HG03196 (cell line): ENCODE measurements around the gene CDK19.
A peak's percentile ranks its signal among the peaks of the same experiment; 100 is the strongest.
"Not testable (repeated sequence)": the region's sequence is repeated elsewhere in the genome, so short reads cannot be mapped to it uniquely, and the experiment has no call there.

ENCODE experiments used
- ATAC-seq: cut with Tn5 transposase; IDR thresholded peaks from one replicate; pipeline ENCODE4 v1.9.1; 2021; ENCODE audit not compliant: unreplicated experiment

Gene CDK19

DNA sequence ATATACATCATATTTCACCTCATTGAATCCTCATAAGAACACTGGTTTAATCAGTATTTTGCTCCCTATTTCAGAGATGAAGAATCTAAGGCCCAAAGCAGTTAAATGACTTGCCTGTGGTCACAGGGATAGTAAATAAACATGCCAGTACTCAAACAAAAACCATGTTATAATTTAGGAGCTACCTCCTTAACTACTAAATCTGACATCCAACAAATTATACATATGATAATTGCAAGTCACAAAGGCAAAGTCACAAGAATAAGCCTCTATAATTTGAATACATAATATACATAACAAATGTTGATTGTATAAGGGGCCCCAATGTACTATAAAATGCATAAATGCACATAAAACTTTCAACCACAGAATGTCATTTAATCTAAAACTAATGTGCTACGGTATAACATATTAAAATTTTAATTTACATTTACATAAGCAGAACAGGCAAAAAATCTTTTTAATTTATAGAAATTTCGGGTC, 181.5 kb downstream of the CDK19 start:
- ATAC-seq: no peak

DNA sequence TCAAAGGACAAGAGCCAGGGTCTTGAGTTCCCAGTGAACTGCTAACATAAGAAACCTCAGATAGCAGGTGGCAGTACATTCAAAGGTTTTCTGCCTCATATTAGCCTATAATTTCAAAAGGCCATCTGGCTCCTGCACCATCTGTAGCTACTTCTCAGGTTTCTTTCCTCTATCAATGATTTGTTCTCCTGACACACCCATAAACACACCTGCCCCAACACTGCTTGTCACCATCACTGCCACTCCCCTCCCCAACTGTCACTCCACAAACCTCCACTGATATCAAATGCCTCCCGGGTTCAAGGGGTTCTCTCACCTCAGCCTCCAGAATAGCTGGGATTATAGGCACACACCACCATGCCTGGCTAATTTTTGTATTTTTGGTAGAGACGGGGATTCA, 186.1 kb downstream of the CDK19 start:
- ATAC-seq: no peak

GRCh38 chr6:110628330-110628729, 186.9 kb downstream of the CDK19 start:
- ATAC-seq: no peak

- no peak for ATAC-seq
Observed at GRCh38 chr6:110626442-110626841, 188.8 kb downstream of the CDK19 start.

DNA sequence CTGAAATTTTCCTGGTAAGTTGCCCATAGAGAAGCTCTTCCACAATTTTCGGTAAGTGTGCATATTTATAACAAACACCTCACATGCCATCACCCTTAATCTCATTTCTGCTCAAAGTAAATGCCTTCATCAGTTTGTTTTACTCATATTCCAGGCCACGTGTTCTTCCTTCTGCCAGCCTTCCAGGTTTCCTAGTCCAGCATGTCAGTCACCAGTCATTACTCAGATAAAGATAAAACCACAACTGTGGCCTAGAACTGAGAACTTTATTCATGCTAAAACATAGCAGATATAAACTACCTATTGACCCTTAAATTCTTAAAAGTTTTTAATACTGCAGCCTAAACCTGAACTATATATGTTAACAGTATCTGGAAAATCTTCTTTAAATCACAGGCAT, 189.4 kb downstream of the CDK19 start:
- ATAC-seq: no peak

- no peak for ATAC-seq
Observed at GRCh38 chr6:110622912-110623578, 192.2 kb downstream of the CDK19 start.

DNA sequence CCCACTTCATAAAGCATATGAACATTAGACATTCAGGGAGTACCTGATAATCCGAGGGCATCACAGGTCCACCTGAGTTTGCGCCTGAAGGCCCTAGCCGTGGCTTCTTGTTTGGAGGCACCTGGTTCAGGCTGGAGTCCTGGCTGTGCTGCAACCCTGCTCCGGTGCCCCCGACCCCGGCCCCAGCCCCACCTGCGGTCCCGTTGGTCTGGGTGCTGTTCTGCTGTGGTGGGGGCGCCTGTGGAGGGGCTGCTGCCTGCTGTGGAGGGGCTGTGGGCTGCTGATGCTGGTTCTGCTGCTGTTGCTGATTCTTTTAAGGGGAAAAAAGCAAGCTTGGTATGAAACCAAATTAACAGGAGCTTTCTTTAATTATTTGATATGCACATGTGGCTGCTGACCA, 194.2 kb downstream of the CDK19 start:
- ATAC-seq: no peak

DNA sequence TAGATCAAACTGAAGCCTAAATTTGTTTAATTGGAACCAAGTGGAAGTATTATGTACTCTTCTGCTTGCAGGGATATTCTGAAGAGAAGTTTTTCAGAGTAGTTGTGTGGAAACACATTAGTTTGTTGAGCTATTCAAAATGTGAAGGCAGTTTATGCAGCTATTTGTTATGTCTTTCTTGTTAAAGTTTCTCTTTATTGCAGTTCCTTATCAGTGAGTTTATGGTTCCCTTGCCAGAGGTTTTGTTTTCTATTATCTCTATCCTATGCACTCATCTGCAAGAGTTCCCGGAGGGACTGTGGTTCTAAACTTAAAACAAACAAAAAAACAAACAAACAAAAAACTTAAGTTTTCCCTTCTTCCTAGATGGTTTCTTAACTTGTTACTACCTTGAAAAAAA, 195.2 kb downstream of the CDK19 start:
- ATAC-seq: no peak

- no peak for ATAC-seq
Observed at GRCh38 chr6:110619275-110619908, 195.9 kb downstream of the CDK19 start.

- ATAC-seq: no peak
Observed at GRCh38 chr6:110618591-110619267, 196.5 kb downstream of the CDK19 start.

GRCh38 chr6:110617057-110617456, 198.2 kb downstream of the CDK19 start:
- peak; percentile 60 for ATAC-seq

DNA sequence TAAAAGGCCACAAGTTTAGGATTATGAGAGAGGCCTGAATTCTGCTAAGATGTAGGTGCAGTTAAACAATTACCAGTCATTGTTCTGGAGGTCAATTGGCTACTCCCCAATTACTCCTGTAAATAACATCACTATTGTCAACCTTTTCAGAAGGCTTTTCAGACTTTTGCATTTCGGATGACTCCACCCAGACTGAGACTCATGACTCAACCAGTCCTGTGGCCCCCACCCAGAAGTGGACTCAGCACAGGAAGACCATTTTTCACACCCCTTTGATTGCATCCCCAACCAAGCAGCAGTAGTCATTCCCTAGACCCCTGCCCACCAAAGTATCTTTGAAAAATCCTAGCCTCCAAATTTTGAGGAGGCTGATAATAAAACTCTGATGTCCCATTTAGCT, 199.5 kb downstream of the CDK19 start:
- ATAC-seq: no peak

DNA sequence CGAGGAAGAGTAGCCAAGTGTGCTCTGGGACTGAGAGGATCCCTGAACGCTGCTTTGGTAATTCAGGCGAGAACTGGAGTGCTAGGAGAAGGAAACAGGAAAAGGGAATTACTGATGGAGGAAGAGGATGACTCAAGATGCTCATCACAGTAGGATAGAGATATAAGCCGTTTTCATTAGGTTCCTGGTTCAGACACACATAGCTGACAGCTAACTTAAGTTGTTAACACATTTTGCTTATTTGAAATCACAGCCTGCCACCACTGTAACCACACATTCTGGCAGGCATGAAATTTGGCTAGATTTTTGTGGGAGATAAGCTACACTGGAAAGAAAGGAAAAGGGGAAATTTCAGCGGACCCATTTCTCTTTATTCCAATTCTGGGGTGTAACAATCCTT, 200.7 kb downstream of the CDK19 start:
- no peak for ATAC-seq

GRCh38 chr6:110614106-110614505, 201.2 kb downstream of the CDK19 start:
- no peak for ATAC-seq

GRCh38 chr6:110613356-110613755, 201.9 kb downstream of the CDK19 start:
- no peak for ATAC-seq

DNA sequence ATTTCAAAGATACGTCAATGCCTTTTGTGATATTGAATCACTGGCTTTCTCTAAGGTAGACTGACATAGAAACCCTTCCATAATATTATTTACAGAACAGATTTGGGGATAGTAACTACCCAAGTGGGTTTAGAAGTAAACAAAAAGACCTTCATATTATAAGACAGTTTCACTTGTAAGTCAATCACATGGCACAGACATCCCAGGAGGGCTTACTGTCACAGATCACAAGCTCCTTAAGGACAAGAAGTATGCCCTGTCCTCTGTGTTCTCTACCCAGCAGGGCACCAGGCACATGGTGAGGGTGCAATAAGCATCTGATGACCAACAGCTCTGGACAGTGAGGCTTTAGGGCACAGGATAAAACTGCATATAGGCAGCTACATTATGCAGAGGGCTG, 203.0 kb downstream of the CDK19 start:
- no peak for ATAC-seq

DNA sequence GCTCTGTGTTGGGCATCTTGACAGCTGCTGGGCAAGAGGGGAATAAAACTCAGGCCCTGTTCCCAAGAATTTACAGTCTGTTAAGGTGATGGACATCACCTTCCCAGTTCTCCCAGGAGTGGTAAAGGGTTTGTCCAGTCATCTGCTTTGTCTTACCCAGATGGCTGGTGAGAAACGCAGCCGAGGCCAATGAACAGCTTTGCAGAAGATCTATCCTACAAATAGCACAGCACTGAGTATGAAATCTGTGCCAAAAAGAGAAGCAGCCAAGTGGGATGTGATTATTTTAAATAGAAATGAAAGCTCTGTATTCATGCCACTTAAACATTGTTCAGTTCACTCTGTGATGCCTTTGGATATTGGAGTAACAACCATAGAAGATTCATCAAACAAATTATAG, 206.2 kb downstream of the CDK19 start:
- no peak for ATAC-seq

DNA sequence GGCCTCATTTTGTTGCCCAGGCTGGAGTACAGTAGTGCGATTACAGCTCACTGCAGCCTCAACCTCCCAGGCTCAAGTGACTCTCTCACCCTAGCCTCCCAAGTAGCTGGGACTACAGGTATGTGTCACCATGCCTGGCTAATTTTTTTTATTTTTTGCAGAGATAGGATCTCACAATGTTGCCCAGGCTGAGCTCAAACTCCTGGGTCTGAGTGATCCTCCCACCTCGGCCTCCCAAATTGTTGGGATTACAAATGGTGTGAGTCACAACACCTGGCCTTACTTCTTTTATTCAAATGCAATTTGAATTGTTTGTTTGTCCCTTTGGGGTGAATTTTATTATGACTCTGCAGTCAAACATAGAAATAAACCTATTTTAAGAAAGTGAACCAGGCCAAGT, 207.1 kb downstream of the CDK19 start:
- no peak for ATAC-seq

- ATAC-seq: no peak
Observed at GRCh38 chr6:110606151-110606550, 209.1 kb downstream of the CDK19 start.

GRCh38 chr6:110600640-110601039, 214.6 kb downstream of the CDK19 start:
- not testable (repeated sequence) for ATAC-seq

GRCh38 chr6:110597761-110598160, 217.5 kb downstream of the CDK19 start:
- ATAC-seq: no peak

- ATAC-seq: no peak
Observed at GRCh38 chr6:110596354-110596753, 218.9 kb downstream of the CDK19 start.
